ENCODE results near the gene NFIA.

DNA sequence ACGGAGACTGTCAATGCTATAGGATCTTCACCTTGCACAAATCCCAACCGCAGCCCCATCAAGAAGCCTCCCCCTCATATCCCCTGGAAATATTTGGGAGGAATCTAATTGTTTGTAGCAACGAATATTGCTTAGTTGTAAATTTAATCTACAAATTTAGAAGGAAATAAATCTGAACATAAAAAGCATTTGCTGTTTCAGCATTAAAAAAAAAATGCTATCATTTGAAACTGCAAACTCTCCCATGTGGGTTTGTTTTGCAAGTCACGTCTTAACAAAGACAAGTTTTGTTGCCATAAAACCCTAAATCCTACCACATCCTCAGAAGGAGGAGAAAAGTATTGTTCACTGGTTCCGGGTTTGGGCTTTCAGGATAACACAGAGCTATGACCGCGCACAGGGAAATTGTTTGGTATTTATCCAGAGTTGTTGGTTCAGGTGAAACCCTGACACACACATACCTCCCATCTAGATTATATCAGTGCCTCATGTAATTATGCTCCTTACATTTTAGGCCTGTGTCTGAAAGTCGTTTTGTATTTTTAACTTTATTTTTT, 363.0 kb downstream of the NFIA start:
- TF ChIP-seq, protein P1, sequence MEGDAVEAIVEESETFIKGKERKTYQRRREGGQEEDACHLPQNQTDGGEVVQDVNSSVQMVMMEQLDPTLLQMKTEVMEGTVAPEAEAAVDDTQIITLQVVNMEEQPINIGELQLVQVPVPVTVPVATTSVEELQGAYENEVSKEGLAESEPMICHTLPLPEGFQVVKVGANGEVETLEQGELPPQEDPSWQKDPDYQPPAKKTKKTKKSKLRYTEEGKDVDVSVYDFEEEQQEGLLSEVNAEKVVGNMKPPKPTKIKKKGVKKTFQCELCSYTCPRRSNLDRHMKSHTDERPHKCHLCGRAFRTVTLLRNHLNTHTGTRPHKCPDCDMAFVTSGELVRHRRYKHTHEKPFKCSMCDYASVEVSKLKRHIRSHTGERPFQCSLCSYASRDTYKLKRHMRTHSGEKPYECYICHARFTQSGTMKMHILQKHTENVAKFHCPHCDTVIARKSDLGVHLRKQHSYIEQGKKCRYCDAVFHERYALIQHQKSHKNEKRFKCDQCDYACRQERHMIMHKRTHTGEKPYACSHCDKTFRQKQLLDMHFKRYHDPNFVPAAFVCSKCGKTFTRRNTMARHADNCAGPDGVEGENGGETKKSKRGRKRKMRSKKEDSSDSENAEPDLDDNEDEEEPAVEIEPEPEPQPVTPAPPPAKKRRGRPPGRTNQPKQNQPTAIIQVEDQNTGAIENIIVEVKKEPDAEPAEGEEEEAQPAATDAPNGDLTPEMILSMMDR (IDR thresholded peaks at IDR 0.05), result no peak
- TF ChIP-seq POLR2A (IDR thresholded peaks at IDR 0.05) (no peak), EP300 (IDR thresholded peaks at IDR 0.05) (no peak)
